GM19240 (cell line): Measurements from ENCODE around the gene MAGEA9B.
"Not testable (repeated sequence)": the region's sequence is repeated elsewhere in the genome, so short reads cannot be mapped to it uniquely, and the experiment has no call there.

Experiments used
- DNase-seq: peaks from one replicate; pipeline ENCODE4 v3.0.0; 2011; ENCODE audit warnings: low spot score; ENCODE audit not compliant: insufficient read length

MAGEA9B gene

GRCh38 chrX:149539283-149540130 lies 47.8 kb downstream of the MAGEA9B start:
- no peak for DNase-seq

- not testable (repeated sequence) for DNase-seq
Measured at GRCh38 chrX:149537474-149537873, 49.8 kb downstream of the MAGEA9B start.

GRCh38 chrX:149534926-149535602 lies 52.2 kb downstream of the MAGEA9B start:
- DNase-seq, result not testable (repeated sequence)

GRCh38 chrX:149533999-149534398 lies 53.3 kb downstream of the MAGEA9B start:
- DNase-seq, result not testable (repeated sequence)

- not testable (repeated sequence) for DNase-seq
Measured at GRCh38 chrX:149532868-149533267, 54.4 kb downstream of the MAGEA9B start.
